Measurements from ENCODE around the gene CTNNAL1.

Gene CTNNAL1

GRCh38 chr9:109027176-109027575, 13.9 kb upstream of the CTNNAL1 start:
- no peak for TF ChIP-seq CTCF (IDR thresholded peaks at IDR 0.05; ENCODE audit: low read depth, low read length)
- no peak for DNase-seq (ENCODE audit: extremely low read depth, low read depth)

GRCh38 chr9:109026306-109026705, 13.0 kb upstream of the CTNNAL1 start:
- TF ChIP-seq CTCF (IDR thresholded peaks at IDR 0.05; ENCODE audit: low read depth, low read length): no peak
- no peak for DNase-seq (ENCODE audit: extremely low read depth, low read depth)

- no peak for TF ChIP-seq CTCF (IDR thresholded peaks at IDR 0.05; ENCODE audit: low read depth, low read length)
- DNase-seq (ENCODE audit: extremely low read depth, low read depth): no peak
These were observed 9.6 kb upstream of the CTNNAL1 start for GRCh38 chr9:109022873-109023272.

- TF ChIP-seq CTCF (IDR thresholded peaks at IDR 0.05; ENCODE audit: low read depth, low read length): no peak
- no peak for DNase-seq (ENCODE audit: extremely low read depth, low read depth)
These were observed 7.5 kb upstream of the CTNNAL1 start for GRCh38 chr9:109020581-109021511.

- TF ChIP-seq CTCF (IDR thresholded peaks at IDR 0.05; ENCODE audit: low read depth, low read length): no peak
- DNase-seq (ENCODE audit: extremely low read depth, low read depth): no peak
These were observed 6.8 kb upstream of the CTNNAL1 start for GRCh38 chr9:109020113-109020512.

- TF ChIP-seq CTCF (IDR thresholded peaks at IDR 0.05; ENCODE audit: low read depth, low read length): no peak
- DNase-seq (ENCODE audit: extremely low read depth, low read depth): no peak
These were observed 6.1 kb upstream of the CTNNAL1 start for GRCh38 chr9:109019420-109019819.

- DNase-seq (ENCODE audit: extremely low read depth, low read depth): no peak
- no peak for TF ChIP-seq CTCF (IDR thresholded peaks at IDR 0.05; ENCODE audit: low read depth, low read length)
These were observed 4.2 kb upstream of the CTNNAL1 start for GRCh38 chr9:109017493-109017892.

Measured in AG09319 (cell line).